Measurements from ENCODE around the gene NARF. TPM values are rescaled to one million over a fixed set of nuclear protein-coding genes. Genes with fewer than 3 reads are reported as not detected.

Gene NARF
- total and polyA plus RNA-seq, 2 of the 8 experiments (the other 6 are each of a cell fraction or from before 2014, with no cell fraction given): 97.4 to 131 TPM

DNA sequence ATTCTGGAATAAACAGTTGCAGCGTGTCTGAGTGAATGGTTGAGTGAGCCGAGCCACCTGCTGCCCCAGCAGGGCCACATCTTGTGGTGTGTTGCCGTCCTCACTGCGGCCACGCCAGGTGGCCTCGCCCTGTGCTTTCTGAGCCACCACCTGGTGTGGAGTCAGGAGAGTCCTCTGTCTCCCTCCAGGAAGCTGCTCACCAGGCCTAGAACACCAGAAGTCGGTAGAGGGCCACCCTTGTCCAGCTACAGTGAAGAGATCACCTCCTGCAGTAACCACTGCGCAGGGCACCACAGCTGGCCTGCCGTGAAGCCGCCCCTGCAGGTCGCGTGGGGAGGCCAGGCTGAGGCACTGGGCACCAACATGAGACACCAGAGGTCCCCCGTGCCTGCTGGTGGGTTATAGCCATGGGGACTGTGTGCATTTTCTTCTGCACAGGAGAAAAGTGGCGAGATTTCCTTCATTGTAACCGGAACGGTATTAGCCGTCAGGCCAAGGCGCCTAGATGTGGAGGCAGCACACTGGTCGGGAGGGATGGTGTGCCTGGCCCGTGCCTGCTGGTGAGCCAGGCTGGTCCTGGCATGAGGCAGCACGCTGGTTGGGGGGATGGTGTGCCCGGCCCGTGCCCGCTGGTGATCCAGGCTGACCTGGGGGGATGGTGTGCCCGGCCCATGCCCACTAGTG lies 32.1 kb downstream of the NARF start:
- no peak overlapping the region for H3K18ac ChIP-seq (ENCODE audit: extremely low read depth, low read length)
- no peak overlapping the region for H2AK5ac ChIP-seq (ENCODE audit: low read depth, low read length)
- ChIA-PET POLR2A (ENCODE audit: partially characterized antibody) (interaction anchor here (1.0 to 2.1 kb wide), 2 partner anchors 10 to 91 kb away, joined by 4 to 7 read pairs; no protein-coding TSS in a partner anchor), CTCF (ENCODE audit: partially characterized antibody) (interaction anchor here (3.7 kb wide), 1 partner anchor 63 kb away, joined by 20 read pairs; no protein-coding TSS in a partner anchor)
- H2BK20ac ChIP-seq (ENCODE audit: low read length): no peak overlapping the region
- DNase-seq (ENCODE audit: low read depth in 1 of 2, low spot score in 2 of 2): no peak
- H2BK5ac ChIP-seq (ENCODE audit: low read depth, low read length): peak overlapping the region; percentile 75; the same call in 1 of the 2 replicates
- WGBS, 2 experiments (ENCODE audit: extremely low coverage in 1 of 2, insufficient coverage in 1 of 2, insufficient read length in 1 of 2, insufficient replicate concordance in 2 of 2, low coverage in 1 of 2, low lambda C conversion rate in 2 of 2, missing lambda C conversion rate in 1 of 2): 94% methylated on average over 25 of the region's 25 CpGs; no CpG with 5 or more reads in 1 of the 2 experiments
- TF ChIP-seq BRCA1 (IDR thresholded peaks at IDR 0.05; ENCODE audit: low read depth, low read length): no peak
- TF ChIP-seq MAFK (IDR thresholded peaks at IDR 0.05; ENCODE audit: low read depth, low read length): no peak
- no peak for TF ChIP-seq SIRT6 (IDR thresholded peaks at IDR 0.05; ENCODE audit: low read length)
- TF ChIP-seq POLR2A (IDR thresholded peaks at IDR 0.05; ENCODE audit: control extremely low read depth in 1 of 2, low read depth in 2 of 2, low read length in 2 of 2): no peak
- H2BK12ac ChIP-seq (ENCODE audit: low read depth, low read length): no peak overlapping the region
- no peak overlapping the region for H3K27ac ChIP-seq (ENCODE audit: low read depth, low read length)
- FAIRE-seq: no peak
- no peaks in the 10 kb centered on the region for H3K79me1 ChIP-seq (ENCODE audit: low read depth, low read length)
- no peak overlapping the region for H3K9ac ChIP-seq (replicated peaks in 1 of 4; ENCODE audit: extremely low read depth in 1 of 4, low read depth in 3 of 4, low read length in 3 of 4)
- H3K23ac ChIP-seq (ENCODE audit: insufficient read length): no peak overlapping the region
- no peaks in the 10 kb centered on the region for H3K9me3 ChIP-seq (ENCODE audit: insufficient read depth in 2 of 2, low read depth in 1 of 2, low read length in 1 of 2)
- H3K4me1 ChIP-seq (replicated peaks in 1 of 4; ENCODE audit: control insufficient read depth in 3 of 4, insufficient read depth in 4 of 4, low read length in 3 of 4): peaks cover 0 to 6% (median 2%) of the 10 kb centered on the region in 4 experiments; a peak in 6 of 7 replicates
- peak overlapping the region; percentile 68 for H4K91ac ChIP-seq (replicated peaks; ENCODE audit: insufficient read length, low read length)
- no peak overlapping the region for H2BK15ac ChIP-seq (ENCODE audit: low read length)
- no peak overlapping the region for H3K4me3 ChIP-seq (ENCODE audit: extremely low read depth in 1 of 4, insufficient read depth in 2 of 4, low read depth in 3 of 4, low read length in 4 of 4)
- no peaks in the 10 kb centered on the region for H3K79me2 ChIP-seq (ENCODE audit: control insufficient read depth in 1 of 2, insufficient read depth in 2 of 2, low read length in 2 of 2)
- H3K23me2 ChIP-seq (ENCODE audit: low read depth, low read length): no peaks in the 10 kb centered on the region
- H3K56ac ChIP-seq (replicated peaks; ENCODE audit: insufficient read length, low read depth, low read length): no peak overlapping the region
- H3K27me3 ChIP-seq (replicated peaks in 1 of 4; ENCODE audit: control insufficient read depth in 3 of 4, extremely low read depth in 1 of 4, insufficient read depth in 3 of 4, low read length in 3 of 4): peaks cover 0 to 3% (median 0%) of the 10 kb centered on the region in 4 experiments; a peak in 1 of 7 replicates
- H2BK120ac ChIP-seq (replicated peaks; ENCODE audit: low read depth, low read length): no peak overlapping the region
- H3K36me3 ChIP-seq (ENCODE audit: control insufficient read depth in 2 of 4, insufficient read depth in 4 of 4, low read length in 3 of 4): peaks cover 3 to 22% (median 15%) of the 10 kb centered on the region in 4 experiments; a peak in 6 of 8 replicates
- H3K4ac ChIP-seq (replicated peaks; ENCODE audit: insufficient read length, low read depth, low read length): no peak overlapping the region
- peak overlapping the region; percentile 9 for H4K8ac ChIP-seq (ENCODE audit: extremely low read depth, insufficient read depth, low read length)
- H4K5ac ChIP-seq (ENCODE audit: insufficient read length, low read depth, low read length): no peak overlapping the region
- no peak overlapping the region for H3K14ac ChIP-seq (ENCODE audit: insufficient read length)
- no peak overlapping the region for H2AFZ ChIP-seq (ENCODE audit: low read length)
- H3K4me2 ChIP-seq (ENCODE audit: insufficient read depth in 1 of 2, low read depth in 2 of 2, low read length in 2 of 2): no peak overlapping the region
- peaks cover 0 to 1% of the 10 kb centered on the region in 2 experiments for H4K20me1 ChIP-seq (replicated peaks in 1 of 2; ENCODE audit: control insufficient read depth in 1 of 2, insufficient read depth in 2 of 2, low read length in 2 of 2)
